ENCODE results near the gene AHRR.
"Not testable (repeated sequence)": the region's sequence is repeated elsewhere in the genome, so short reads cannot be mapped to it uniquely, and the experiment has no call there.

AHRR gene

GRCh38 chr5:463952-464351, 142.4 kb downstream of the AHRR start:
- FAIRE-seq, result no peak

GRCh38 chr5:464446-464842, 142.9 kb downstream of the AHRR start:
- FAIRE-seq, result no peak

- no peak for FAIRE-seq
Measured at GRCh38 chr5:464843-465590, 143.5 kb downstream of the AHRR start.

GRCh38 chr5:465591-466403, 144.3 kb downstream of the AHRR start:
- FAIRE-seq, result no peak

GRCh38 chr5:466661-467310, 145.3 kb downstream of the AHRR start:
- FAIRE-seq, result no peak

- no peak for FAIRE-seq
Measured at GRCh38 chr5:468401-468800, 146.9 kb downstream of the AHRR start.

GRCh38 chr5:469752-470483, 148.4 kb downstream of the AHRR start:
- FAIRE-seq, result no peak

- FAIRE-seq, result no peak
Measured at GRCh38 chr5:470961-471749, 149.6 kb downstream of the AHRR start.

GRCh38 chr5:471750-472058, 150.2 kb downstream of the AHRR start:
- FAIRE-seq, result no peak

- no peak for FAIRE-seq
Measured at GRCh38 chr5:472076-472655, 150.7 kb downstream of the AHRR start.

- no peak for FAIRE-seq
Measured at GRCh38 chr5:472656-473550, 151.4 kb downstream of the AHRR start.

- FAIRE-seq, result no peak
Measured at GRCh38 chr5:473551-474192, 152.2 kb downstream of the AHRR start.

GRCh38 chr5:474232-474839, 152.8 kb downstream of the AHRR start:
- FAIRE-seq, result not testable (repeated sequence)

GRCh38 chr5:474840-475661, 153.5 kb downstream of the AHRR start:
- no peak for FAIRE-seq

- FAIRE-seq, result no peak
Measured at GRCh38 chr5:475704-476101, 154.2 kb downstream of the AHRR start.

GRCh38 chr5:476102-476813, 154.7 kb downstream of the AHRR start:
- no peak for FAIRE-seq

- no peak for FAIRE-seq
Measured at GRCh38 chr5:476814-477175, 155.3 kb downstream of the AHRR start.

- FAIRE-seq, result no peak
Measured at GRCh38 chr5:477247-477646, 155.7 kb downstream of the AHRR start.
